Stimulated activated CD4-positive, alpha-beta T cell treated with anti-CD3 and anti-CD28 coated beads, TNF-alpha, amount 100 ng/mL, for 1 hour (primary cell): ENCODE measurements around the gene HS6ST2.
A peak's percentile ranks its signal among the peaks of the same experiment; 100 is the strongest.

Experiments used
- DNase-seq, 3 donors: peaks; one replicate each; pipeline ENCODE4 v3.0.0-alpha.2; 2020; ENCODE audit warnings: low read depth in 3 of 3, low spot score in 1 of 3

HS6ST2 gene

DNA sequence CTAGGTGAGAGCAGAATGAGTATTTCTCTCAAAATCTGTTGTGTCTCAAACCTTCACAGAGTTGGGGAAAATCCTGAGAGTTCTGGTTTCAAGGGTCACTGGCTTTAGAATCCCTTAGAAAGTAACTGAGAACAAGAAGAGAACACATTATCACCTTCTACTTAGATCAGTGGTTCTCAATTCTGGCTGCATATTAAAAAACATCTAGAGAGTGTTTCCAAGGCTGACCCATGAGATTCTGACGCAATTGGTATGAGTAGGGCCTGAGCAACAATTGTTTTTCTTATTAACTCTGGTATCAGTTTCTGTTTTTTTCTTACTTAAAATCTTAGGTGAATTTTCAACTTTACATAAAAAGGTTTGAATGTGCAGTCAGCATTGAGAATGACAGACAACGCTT, 212.8 kb downstream of the HS6ST2 start:
- no peak for DNase-seq

DNA sequence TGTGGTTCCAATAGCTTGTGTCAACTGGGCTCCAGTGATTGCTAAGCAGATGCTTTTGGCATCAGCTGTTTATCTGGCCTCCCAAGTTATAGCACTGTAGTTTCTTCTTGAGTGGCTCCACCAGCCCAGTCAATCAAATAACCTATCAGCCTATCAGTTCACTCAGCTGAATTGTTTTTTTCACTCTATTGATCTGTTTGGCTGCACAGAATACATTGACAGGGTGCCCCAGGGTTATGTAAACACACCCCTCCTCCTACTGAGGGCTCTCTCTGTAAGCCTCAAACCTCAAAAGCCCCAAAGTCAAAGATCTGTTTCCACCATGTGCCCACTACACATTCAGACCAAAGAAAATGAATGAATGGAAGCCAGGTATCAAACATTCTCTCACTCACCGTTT, 214.0 kb downstream of the HS6ST2 start:
- no peak for DNase-seq

DNA sequence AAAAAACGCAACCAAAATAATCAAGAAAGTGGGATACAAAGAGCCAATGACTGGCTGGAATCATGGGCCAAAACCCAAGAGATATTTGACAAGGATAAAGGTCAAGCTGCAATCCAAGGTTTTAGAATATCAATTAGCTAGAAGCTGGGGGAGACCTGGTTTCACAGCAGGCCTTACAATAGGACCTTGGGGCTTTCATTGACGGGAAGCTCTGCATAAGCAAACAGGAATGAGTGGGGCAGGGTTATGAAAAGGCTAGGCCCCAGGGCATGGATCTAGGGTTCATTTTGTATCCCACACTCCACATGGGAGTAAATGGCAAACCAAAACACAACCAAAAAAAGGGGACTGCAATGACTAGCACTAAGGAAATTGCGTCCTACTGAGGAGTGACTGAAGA, 215.3 kb downstream of the HS6ST2 start:
- no peak for DNase-seq

DNA sequence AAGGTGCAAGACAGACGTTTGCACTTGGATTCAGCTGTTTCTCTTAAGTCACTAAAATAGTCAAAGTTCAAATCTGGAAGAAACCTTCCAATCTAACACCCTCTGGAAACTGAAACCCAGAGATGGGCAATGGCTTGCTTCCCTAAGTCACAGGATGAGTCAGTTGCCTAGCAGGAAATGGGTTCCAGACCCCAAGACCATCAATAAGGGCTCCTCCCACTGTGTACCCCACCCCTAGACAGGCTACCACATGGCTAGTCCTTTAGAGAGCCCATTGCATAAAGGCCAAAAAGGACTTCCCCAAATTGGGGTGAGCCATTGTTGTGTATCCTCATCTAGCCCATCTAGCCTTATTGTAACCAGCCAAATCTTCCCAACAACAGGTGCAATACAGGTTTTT, 216.2 kb downstream of the HS6ST2 start:
- no peak for DNase-seq

DNA sequence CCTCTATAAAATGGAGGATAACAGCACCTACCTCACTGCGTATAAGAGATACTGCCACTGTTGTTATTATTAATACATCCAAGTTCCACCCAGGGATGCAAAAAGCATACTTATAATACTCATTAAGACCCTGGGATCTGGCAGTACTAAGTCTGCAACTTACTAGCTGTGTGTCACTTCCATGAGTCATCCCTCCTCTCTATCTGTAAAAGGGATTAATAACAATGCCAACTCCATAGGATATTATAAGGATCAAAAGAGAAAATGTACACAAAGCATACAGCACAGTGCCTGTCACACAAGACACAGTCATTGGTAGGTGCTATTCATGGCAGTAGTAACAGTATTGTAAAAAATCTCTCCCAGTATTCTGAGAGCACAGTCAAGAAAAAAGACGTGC, 216.7 kb downstream of the HS6ST2 start:
- no peak for DNase-seq

DNA sequence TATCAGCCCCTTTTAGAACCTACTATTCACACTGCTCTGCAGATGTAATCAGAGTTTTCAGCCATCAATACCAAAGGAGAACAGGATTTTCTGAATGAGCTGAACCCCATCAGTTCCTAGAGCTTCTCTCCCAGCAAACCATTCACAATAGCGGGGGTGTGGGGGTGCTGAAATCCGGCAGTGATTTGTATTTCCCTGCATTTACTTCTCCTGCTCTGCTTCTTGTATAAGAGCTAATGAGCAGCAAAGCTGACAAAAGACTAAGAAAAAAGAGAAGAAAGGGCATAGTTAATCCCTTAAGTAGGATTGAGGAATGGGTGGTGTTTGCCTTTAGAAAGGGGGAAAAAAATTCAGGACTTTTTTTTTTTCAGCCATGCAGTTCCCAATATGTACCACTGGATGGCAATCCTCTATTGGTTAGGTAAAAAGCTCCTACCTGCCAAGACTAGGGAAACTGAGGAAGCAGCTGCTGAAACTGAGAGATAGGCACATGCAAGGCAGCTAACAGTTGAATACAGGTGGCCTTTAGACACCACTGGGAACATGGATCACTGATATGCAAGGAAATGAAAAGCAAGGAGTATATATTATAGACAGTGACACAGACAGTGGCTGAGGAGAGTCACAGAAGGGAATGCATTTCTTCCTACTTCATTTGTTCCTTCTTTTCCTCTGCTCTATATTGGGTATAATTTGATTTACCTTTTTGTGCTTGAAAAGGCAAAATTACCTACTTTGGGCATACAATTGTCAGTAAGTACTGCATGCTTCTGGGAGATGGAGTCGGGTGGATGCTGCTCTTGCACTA, 217.9 kb downstream of the HS6ST2 start:
- no peak for DNase-seq

DNA sequence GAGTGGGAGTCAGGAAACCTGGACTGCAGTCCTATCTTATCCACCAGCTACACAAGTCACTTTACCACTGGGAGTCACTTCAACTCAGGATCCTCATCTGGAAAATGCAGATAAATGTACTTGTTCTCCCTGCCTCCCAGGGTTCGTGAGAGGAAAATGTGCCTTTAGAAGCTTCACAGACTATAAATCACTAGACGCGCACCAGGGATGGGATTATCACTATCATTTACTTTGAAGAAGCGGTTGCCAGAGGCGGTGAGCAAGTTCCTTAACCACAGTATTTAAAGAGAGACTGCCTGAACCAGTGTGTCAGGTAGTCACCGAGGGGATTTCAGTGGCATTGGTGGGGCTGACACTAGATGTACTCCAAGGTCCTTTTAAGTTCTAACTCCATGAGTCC, 219.5 kb downstream of the HS6ST2 start:
- no peak for DNase-seq

DNA sequence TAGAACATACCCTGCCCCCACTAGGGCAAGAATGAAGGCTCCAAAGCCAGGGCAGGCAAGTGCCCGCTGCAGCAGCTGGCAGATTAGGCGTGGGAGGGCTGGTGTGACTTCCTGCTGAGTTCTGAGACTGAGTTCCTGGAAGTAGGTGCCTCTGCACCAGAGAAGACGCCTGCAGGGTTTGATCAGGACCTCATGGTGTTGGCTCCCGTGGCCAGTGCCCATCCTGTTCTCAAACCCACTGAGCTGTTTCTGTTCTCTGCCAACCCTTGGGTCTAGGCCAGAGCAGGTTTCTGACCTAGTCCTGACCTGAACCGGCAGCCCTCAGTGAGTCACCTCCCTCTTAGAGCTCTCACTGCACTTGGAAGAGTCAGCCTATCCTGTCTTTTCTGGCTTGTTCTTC, 220.7 kb downstream of the HS6ST2 start:
- peak in 2 of 3 donors; percentile 0 for DNase-seq

DNA sequence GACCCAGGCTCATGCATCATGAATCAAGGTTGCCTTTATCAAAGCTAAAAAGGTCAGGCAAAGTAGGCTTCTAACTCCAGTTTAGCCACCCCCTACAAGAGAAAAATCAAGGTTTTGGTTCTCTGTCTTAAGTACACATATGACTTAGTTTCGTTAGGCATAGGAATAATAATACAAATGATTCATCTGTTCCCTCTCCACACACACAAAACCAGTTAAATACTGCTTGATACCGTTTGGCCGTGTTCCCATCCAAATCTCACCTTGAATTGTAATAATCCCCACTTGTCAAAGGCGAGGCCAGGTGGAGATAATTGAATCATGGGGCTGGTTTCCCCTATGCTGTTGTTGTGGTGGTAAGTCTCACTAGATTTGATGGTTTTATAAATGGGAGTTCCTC, 226.2 kb downstream of the HS6ST2 start:
- DNase-seq: no peak

DNA sequence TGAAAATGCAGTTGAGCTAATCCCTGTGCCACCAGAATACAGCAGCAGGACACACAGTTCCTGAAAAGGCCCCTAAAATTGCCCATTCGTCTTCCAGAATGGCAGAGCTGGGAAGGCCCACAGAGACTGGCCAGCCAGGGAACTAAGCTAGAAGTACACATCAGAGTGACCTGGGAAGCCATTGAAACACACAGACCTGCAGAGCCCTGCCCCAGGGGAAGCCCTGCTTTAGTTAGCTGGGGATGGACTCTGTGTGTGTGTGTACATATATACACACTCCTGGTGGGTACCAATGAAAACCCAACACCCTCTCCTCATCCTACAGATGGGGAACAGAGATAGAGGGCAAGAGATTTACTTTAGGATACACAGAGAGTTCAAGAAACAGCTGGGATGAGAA, 227.7 kb downstream of the HS6ST2 start:
- no peak for DNase-seq

DNA sequence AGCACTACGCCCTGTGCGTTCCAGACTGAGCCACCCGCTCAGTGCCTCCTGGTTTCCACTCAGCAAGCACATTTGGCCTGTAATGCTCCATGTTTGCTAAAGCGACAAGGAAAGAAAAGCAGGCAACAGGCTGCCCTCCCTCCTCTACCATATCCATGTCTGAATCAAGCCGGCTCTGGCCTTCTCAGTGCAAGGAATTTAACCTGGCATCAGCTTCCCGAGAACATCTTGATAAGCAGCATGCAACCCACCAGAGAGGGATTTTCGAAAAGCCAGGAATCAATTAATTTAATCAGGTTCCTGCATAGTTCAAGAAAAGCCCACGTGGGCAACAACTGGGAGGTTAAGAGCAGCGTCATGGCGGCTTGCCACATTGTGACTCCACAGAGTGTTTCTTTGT, 228.2 kb downstream of the HS6ST2 start:
- no peak for DNase-seq

DNA sequence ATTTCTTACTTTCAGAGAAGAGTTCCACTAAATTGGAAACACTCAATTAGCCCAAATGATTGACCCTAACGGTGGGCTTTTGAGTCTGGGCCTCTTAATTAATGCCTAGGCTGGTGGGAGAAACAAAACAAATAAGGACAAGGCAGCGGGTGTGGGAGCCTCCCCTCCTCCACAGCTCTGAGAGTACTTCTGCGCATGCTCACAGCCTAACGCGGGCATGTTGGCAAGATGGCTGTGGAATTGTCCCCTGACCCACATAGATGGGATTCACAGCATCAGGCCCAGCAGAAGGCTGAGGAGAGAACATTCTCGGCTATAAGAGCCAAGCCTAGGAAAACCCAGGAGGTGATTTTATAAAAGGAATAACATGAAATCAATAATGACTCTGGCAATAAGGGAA, 230.1 kb downstream of the HS6ST2 start:
- no peak for DNase-seq

DNA sequence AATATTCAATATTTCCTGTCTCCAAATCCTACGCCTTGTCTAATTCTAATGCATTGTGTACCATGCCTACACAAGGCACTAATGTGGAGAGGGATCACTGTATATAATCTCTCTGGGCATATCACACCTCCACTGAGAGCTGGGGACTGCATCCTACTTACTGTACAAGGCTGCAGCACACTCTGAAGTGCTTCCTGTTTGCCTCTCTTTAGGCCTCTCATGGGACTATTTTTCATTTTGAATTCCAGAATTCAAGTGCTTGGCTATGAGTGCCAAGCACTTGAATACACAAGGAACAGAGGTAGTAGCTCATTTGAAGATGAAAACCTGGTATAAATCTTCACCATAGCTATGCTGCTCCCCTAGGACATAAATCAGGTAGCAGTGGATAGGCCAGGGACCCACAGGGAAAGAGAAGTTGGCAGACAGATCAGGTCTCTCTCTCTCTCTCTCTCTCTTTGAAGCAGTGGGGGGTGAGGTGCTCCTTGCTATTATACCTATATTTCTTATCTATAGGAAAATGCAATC, 239.9 kb downstream of the HS6ST2 start:
- no peak for DNase-seq

DNA sequence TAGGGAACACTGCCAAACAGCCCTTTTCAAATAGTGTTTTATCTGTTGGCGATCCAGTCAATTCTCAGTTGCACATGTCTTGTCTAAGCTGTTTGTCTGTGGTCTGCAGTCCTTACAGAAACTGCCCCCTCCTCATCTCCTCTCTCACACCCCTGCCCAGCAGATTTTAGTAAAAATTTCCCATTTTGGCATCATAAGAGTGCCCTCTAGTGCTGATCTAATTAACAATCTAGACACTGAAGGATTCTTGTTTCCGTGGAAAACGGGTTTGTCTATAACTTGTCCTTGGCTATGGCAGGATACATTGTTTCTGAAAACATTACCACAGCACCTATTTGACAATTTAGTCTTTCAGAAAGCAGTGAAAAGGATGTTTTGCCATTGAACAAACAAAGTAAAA, 242.4 kb downstream of the HS6ST2 start:
- DNase-seq: no peak

DNA sequence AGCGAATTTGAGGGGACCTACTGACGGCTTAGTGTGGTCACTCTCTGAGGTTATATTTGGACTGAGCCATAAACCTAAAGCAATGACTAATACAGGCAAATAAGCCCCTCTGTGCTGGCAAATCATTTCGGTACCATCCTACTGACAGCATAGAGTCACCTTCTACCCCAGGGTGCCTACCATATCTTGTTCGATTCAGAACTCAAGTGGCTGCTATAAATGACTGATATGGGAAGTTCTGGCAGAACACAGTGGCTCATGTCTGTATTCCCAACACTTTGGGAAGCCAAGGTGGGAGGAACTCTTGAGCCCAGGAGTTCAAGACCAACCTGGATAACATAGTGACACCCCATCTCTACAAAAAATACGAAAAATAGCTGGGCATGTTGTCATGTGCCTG, 243.5 kb downstream of the HS6ST2 start:
- DNase-seq: no peak

DNA sequence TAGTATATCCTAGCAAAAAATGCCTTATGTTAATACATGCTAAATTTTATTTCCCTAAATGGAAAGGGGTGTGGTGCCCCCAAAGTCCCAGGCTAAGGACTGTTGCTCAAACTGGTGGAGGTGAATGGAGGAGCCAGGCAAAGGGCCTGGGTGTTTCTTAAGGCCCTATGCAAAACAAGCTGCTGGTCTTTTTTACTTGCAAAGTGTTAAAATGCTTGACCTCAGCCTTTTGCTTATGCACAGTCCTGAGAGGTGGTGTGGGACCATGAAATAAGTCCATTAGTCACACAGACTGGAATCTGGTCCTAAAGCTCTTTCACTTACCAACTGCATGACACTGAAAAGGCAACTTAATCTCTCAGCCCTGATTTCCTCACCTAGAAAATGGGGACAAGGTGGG, 246.1 kb downstream of the HS6ST2 start:
- no peak for DNase-seq

DNA sequence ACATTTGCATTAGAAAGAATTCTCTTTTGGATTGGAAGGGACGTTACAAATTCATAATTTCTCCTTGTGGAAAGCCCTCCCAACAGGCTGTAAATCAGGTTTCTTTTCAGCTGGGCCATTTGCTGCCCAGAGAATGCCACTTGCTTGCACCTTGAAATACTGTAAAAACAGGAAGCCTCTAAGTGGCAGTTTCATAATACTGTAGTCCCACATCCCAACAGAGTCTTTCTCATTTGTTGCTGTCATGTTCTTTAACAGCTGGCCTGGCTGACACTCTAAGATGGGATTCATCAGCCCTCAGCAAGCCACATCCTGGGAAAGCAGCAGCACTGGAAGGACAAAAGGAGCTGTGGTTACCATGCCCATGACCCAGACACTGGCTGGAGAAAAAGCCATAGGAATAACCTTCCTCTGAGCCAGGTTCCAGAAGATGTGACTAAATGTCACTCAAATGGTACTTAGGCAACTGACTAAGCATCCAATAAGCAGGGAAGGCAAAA, 247.7 kb downstream of the HS6ST2 start:
- DNase-seq: no peak

DNA sequence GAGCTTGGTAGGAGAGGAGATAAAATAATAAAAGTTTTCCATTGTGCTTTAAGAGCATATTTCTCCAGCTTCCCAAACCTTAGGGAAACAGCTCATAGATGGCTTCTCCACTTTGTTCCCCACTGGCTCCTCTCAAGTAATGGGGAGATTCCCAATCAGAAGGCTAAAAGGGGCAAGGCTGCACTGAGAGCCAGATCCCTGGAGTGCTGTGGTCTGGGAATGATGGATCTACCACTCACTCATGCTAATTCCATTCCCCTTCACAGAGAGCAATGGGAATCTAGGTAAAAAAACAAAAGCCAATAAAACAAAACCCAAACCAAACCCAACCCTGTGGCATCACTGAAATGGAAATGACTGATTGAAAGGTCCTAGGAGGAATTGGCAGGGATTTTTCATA, 249.9 kb downstream of the HS6ST2 start:
- DNase-seq: no peak

DNA sequence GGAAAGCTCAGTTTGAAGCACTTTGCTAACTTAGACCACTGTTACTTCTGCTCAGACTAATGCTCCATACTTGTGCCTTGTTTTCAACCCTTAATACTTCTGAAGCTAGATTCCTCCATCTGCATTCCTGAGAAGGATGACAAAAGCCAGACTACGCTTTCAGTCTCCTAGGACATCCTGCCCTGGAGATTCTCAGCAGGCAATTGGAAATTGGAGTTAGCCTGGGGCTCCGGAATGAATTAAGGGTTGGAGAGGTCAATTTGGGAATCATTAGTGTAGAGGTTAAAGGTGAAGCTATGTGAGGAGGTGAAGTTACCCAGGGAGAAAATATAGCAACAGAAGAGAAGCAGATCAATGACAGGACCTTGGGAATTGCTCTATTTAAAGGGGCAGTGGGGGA, 253.7 kb downstream of the HS6ST2 start:
- no peak for DNase-seq

DNA sequence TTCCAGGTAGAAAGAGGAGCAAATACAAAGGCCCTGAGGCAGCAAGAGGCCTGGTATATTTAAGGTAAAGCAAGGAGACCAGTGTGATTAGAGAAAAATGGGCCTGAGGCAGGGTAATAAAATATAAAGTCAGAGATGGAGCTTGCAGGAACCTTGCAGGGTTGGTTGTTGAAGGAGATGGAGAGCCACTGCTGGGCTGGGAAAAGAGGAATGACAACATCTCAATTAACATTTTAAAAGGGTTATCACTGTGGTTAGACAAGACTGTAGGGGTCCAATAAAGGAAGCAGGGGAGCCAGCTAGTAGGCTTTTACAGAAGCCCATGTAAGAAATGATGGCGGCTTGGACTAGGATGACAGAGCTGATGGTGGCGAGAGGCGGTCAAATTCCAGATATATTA, 264.0 kb downstream of the HS6ST2 start:
- no peak for DNase-seq

DNA sequence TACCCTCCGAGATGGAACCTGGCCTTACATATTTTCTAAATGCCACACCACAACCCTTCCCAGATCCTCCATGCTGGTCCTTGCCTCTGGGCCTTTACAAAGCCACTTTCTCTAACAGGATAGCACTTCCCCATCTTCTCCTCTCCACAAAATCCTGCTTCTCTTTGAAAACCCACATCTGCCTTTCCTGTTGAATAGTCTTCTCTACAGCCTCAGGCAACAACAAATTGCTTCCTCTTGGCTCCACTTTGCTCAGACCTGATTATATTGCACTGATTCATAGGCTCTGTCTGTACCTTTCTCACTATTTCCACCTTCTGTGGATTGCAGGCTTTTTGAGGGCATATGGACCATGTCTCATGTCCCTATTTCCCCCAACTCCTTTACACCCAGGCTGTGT, 265.9 kb downstream of the HS6ST2 start:
- no peak for DNase-seq

DNA sequence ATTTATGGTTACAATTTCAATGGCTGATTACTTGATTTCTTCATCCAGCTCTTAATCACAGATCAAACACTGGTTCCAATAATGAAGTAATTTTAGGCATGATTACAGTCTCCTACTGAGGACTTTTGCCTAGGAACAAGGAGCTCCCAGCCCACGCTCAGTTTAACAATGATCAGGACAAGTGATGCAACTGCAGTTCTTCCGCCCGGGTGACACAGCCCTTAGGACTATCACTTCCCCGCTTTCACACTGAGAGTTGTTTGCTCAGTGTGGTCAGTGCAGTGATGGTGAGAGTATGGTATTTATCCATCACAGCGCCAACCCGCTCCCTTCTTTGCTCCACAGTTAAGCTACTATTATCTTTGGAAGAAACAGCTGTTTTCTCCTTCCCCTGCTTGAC, 266.4 kb downstream of the HS6ST2 start:
- no peak for DNase-seq
